Measurements from ENCODE around the gene TMEM221.

- TF ChIP-seq, protein P1, sequence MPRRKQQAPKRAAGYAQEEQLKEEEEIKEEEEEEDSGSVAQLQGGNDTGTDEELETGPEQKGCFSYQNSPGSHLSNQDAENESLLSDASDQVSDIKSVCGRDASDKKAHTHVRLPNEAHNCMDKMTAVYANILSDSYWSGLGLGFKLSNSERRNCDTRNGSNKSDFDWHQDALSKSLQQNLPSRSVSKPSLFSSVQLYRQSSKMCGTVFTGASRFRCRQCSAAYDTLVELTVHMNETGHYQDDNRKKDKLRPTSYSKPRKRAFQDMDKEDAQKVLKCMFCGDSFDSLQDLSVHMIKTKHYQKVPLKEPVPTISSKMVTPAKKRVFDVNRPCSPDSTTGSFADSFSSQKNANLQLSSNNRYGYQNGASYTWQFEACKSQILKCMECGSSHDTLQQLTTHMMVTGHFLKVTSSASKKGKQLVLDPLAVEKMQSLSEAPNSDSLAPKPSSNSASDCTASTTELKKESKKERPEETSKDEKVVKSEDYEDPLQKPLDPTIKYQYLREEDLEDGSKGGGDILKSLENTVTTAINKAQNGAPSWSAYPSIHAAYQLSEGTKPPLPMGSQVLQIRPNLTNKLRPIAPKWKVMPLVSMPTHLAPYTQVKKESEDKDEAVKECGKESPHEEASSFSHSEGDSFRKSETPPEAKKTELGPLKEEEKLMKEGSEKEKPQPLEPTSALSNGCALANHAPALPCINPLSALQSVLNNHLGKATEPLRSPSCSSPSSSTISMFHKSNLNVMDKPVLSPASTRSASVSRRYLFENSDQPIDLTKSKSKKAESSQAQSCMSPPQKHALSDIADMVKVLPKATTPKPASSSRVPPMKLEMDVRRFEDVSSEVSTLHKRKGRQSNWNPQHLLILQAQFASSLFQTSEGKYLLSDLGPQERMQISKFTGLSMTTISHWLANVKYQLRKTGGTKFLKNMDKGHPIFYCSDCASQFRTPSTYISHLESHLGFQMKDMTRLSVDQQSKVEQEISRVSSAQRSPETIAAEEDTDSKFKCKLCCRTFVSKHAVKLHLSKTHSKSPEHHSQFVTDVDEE (CRISPR knock-in tag; IDR thresholded peaks at IDR 0.05): no peak
- no peak for TF ChIP-seq RARB (CRISPR knock-in tag; IDR thresholded peaks at IDR 0.05)
- no peak for TF ChIP-seq GLIS3 (CRISPR knock-in tag; IDR thresholded peaks at IDR 0.05)
- TF ChIP-seq CSRNP3 (CRISPR knock-in tag; IDR thresholded peaks at IDR 0.05): no peak
- no peak for TF ChIP-seq SNAI2 (CRISPR knock-in tag; IDR thresholded peaks at IDR 0.05)
- TF ChIP-seq ZNF565 (CRISPR knock-in tag; conservative IDR thresholded peaks at IDR 0.05; ENCODE audit: low read depth): no peak
- TF ChIP-seq CREB5 (CRISPR knock-in tag; IDR thresholded peaks at IDR 0.05; ENCODE audit: low read depth): no peak
Observed at GRCh38 chr19:17431417-17431816, 17.1 kb downstream of the TMEM221 start.

Measured in SK-N-SH treated with all-trans-retinoic acid at 6 μM for 48 hours (cell line).